Endothelial cell of umbilical vein (primary cell): ENCODE results near the gene GRIN3B. TPM values are rescaled to one million over a fixed set of nuclear protein-coding genes. Genes with fewer than 3 reads are reported as not detected.

ENCODE experiments used
- BruUV-seq: library from RNA; stranded (reverse); fragments of 400-500 nt; replicated peaks from 2 replicates; lab custom pipeline; 2021; lab: Mats Ljungman, UMichigan
- CTCF ChIA-PET: fragments of 300-600, 350-600 bp; sonication (Branson Sonifier 250); formaldehyde crosslinking; loops from one replicate; lab custom pipeline; 2021; ENCODE audit warnings: antibody characterized with exemption, inconsistent platforms; lab: Charles Lee
- POLR2A ChIA-PET: fragments of 300-600, 350-600 bp; sonication (Branson Sonifier 250); formaldehyde crosslinking; loops from one replicate; lab custom pipeline; 2021; ENCODE audit warnings: antibody characterized with exemption, inconsistent platforms; lab: Charles Lee
- DNase-seq: peaks from one replicate; pipeline ENCODE4 v3.0.0-alpha.2; 2011; ENCODE audit warnings: low read depth, low spot score
- FAIRE-seq: peaks from 2 replicates; lab custom pipeline; 2011; peaks lifted over from hg19 to GRCh38; lab: Jason Lieb, UNC
- H2AFZ ChIP-seq: 2 replicates; pipeline ENCODE4 v1.6.0; 2012; ENCODE audit warnings: low read depth, low read length, control low read depth, inconsistent platforms
- H3K27ac ChIP-seq: 2 replicates; pipeline ENCODE4 v1.5.1; 2011; ENCODE audit warnings: low read depth, mild to moderate bottlenecking, control low read depth, low read length, moderate library complexity; ENCODE audit not compliant: insufficient read depth
- H3K27me3 ChIP-seq, 2 experiments: 2 replicates each; pipeline versions ENCODE4 v1.6.0 to v1.6.1; 2011; ENCODE audit warnings: low read length in 2 of 2, mixed read lengths in 1 of 2; ENCODE audit not compliant: control insufficient read depth in 2 of 2, insufficient read depth in 2 of 2
- H3K36me3 ChIP-seq, 2 experiments: 2 replicates in 1 of 2; 3 replicates in 1 of 2; pipeline ENCODE4 v1.5.1; 2011; ENCODE audit warnings: low read length in 2 of 2, mild to moderate bottlenecking in 1 of 2, moderate library complexity in 1 of 2; ENCODE audit not compliant: control insufficient read depth in 2 of 2, insufficient read depth in 2 of 2; ENCODE audit errors: extremely low read depth in 1 of 2
- H3K4me1 ChIP-seq: 3 replicates; pipeline ENCODE4 v1.5.1; 2011; ENCODE audit warnings: mild to moderate bottlenecking, low read length; ENCODE audit not compliant: control insufficient read depth, insufficient read depth; ENCODE audit errors: extremely low read depth
- H3K4me2 ChIP-seq: 2 replicates; pipeline ENCODE4 v1.6.1; 2011; ENCODE audit warnings: low read length, control low read depth, mixed read lengths; ENCODE audit not compliant: insufficient read depth
- H3K4me3 ChIP-seq, 3 experiments: fragments of 200-600 bp in 1 of 3; sonication (generic), shearing (Covaris generic) in 1 of 3; replicated peaks in 1 of 3; 2 replicates each; pipeline ENCODE4 v1.5.1; 2011 to 2016; ENCODE audit warnings: control low read depth in 3 of 3, low read length in 3 of 3, mild to moderate bottlenecking in 2 of 3, inconsistent platforms in 1 of 3, low read depth in 1 of 3, moderate library complexity in 1 of 3; ENCODE audit not compliant: insufficient read depth in 1 of 3
- H3K79me2 ChIP-seq: 2 replicates; pipeline ENCODE4 v1.6.0; 2012; ENCODE audit warnings: low read length, inconsistent platforms; ENCODE audit not compliant: control insufficient read depth, insufficient read depth
- H3K9ac ChIP-seq: replicated peaks from 2 replicates; pipeline ENCODE3; 2011; ENCODE audit warnings: low read length, control low read depth; ENCODE audit not compliant: insufficient read depth; ENCODE audit errors: extremely low read depth
- H3K9me1 ChIP-seq: replicated peaks from 3 replicates; pipeline ENCODE4 v1.6.0; 2011; ENCODE audit warnings: mild to moderate bottlenecking, low read length; ENCODE audit not compliant: control insufficient read depth, insufficient read depth; ENCODE audit errors: extremely low read depth
- H3K9me3 ChIP-seq: replicated peaks from 2 replicates; pipeline ENCODE4 v1.5.1; 2012; ENCODE audit warnings: low read length, inconsistent platforms; ENCODE audit not compliant: control insufficient read depth, insufficient read depth
- H4K20me1 ChIP-seq: replicated peaks from 2 replicates; pipeline ENCODE3; 2011; ENCODE audit warnings: mild to moderate bottlenecking, low read length; ENCODE audit not compliant: control insufficient read depth, insufficient read depth; ENCODE audit errors: extremely low read depth
- CTCF ChIP-seq, 2 donors: IDR thresholded peaks; 1 replicate in 1 of 2; 2 replicates in 1 of 2; pipeline ENCODE4 v1.5.1; 2011; ENCODE audit warnings: low read length in 2 of 2, mild to moderate bottlenecking in 2 of 2, moderate library complexity in 2 of 2, control low read depth in 1 of 2, inconsistent platforms in 1 of 2, low read depth in 1 of 2; ENCODE audit not compliant: insufficient read depth in 1 of 2; ENCODE audit errors: extremely low read depth in 1 of 2
- EZH2 ChIP-seq: IDR thresholded peaks from 2 replicates; pipeline ENCODE4 v1.6.1; 2012; ENCODE audit warnings: borderline replicate concordance, low read depth, mild to moderate bottlenecking, moderate library complexity, low read length, inconsistent platforms; ENCODE audit not compliant: severe bottlenecking
- FOS ChIP-seq: IDR thresholded peaks from 2 replicates; pipeline ENCODE4 v1.6.1; 2011; ENCODE audit warnings: mild to moderate bottlenecking, low read length, moderate library complexity, borderline replicate concordance; ENCODE audit not compliant: insufficient read depth
- GATA2 ChIP-seq: IDR thresholded peaks from 2 replicates; pipeline ENCODE4 v1.7.0; 2011; ENCODE audit warnings: low read depth, mild to moderate bottlenecking, moderate library complexity, mixed read lengths, low read length; ENCODE audit not compliant: insufficient read length, insufficient read depth
- JUN ChIP-seq: IDR thresholded peaks from 2 replicates; pipeline ENCODE4 v1.6.1; 2011; ENCODE audit warnings: borderline replicate concordance, low read depth; ENCODE audit not compliant: insufficient read length, insufficient read depth
- MAX ChIP-seq: IDR thresholded peaks from 2 replicates; pipeline ENCODE4 v1.6.1; 2011; ENCODE audit not compliant: insufficient read depth, insufficient read length
- MYC ChIP-seq: IDR thresholded peaks from one replicate; pipeline ENCODE4 v1.6.1; 2011; ENCODE audit warnings: mild to moderate bottlenecking, low read depth, low read length
- POLR2A ChIP-seq: IDR thresholded peaks from 2 replicates; pipeline ENCODE4 v1.6.1; 2012; ENCODE audit warnings: low read depth, mild to moderate bottlenecking, control low read depth, low read length
- POLR2AphosphoS5 ChIP-seq: IDR thresholded peaks from 2 replicates; pipeline ENCODE4 v1.6.1; 2012; ENCODE audit warnings: low read depth, mild to moderate bottlenecking, control low read depth, low read length, moderate library complexity; ENCODE audit not compliant: insufficient read depth
- dilution Hi-C: fragments of 300-500 bp; cut with MboI; formaldehyde crosslinking; loops from one replicate; pipeline ENCODE4 v1.15.0; 2019; ENCODE audit warnings: low sequenced_read_pairs; ENCODE audit not compliant: extremely low pct_ligation_motif_present
- intact Hi-C: fragments of 100-400 bp; cut with micrococcal nuclease; formaldehyde crosslinking; loops from one replicate; pipeline ENCODE4 v1.10.0; 2022
- polyA plus RNA-seq, 4 experiments: library from polyadenylated mRNA; depleted of rRNA in 3 of 4; stranded (reverse) in 3 of 4; unstranded in 1 of 4; fragments of >200 nt; gene quantifications; 2 replicates each; pipeline versions ENCODE4 v1.2.1 to v1.2.3, GENCODE V29; 2011 to 2012; ENCODE audit warnings: missing spikeins in 1 of 4
- total RNA-seq: library from RNA; stranded (reverse); gene quantifications from 2 replicates; pipeline ENCODE4 v1.2.3, GENCODE V29; 2021

The GRIN3B gene
- total and polyA plus RNA-seq, 2 donors (not counting 3 experiments of a cell fraction or from before 2014, with no cell fraction given): 0.43 to 0.82 TPM

- no peak overlapping the region for H3K9ac ChIP-seq
- peaks cover 0 to 2% of the 10 kb centered on the region in 2 experiments for H3K36me3 ChIP-seq
- no peak overlapping the region for H3K4me3 ChIP-seq
- POLR2A ChIA-PET: interaction anchor here (0.5 kb wide), 1 partner anchor 864 kb away, joined by 7 read pairs; no protein-coding TSS in a partner anchor
- intact Hi-C loops (loop anchor here (5.0 kb wide), 1 partner anchor 246 kb away; the partner anchor contains the start of gene ATP5F1D), dilution Hi-C loops (no loop called here)
- no peak overlapping the region for H3K27ac ChIP-seq
- peak; percentile 41 for TF ChIP-seq JUN
- TF ChIP-seq FOS: no peak
- TF ChIP-seq MAX: no peak
- no peak for TF ChIP-seq MYC
- TF ChIP-seq EZH2: peak; percentile 72
- TF ChIP-seq GATA2: no peak
- TF ChIP-seq POLR2AphosphoS5: no peak
- no peak for TF ChIP-seq POLR2A
- no peak for TF ChIP-seq CTCF (IDR thresholded peaks at IDR 0.05; ENCODE audit: extremely low read depth in 1 of 2, insufficient read depth in 1 of 2, low read depth in 1 of 2, low read length in 2 of 2)
- FAIRE-seq (no peak), DNase-seq (peak; percentile 35)
- H3K9me3 ChIP-seq: no peaks in the 10 kb centered on the region
- no TSS peak for BruUV-seq
- H3K79me2 ChIP-seq: no peaks in the 10 kb centered on the region
- no peaks in the 10 kb centered on the region for H4K20me1 ChIP-seq
- H3K27me3 ChIP-seq: peaks cover 20 to 27% of the 10 kb centered on the region in 2 experiments
- no peaks in the 10 kb centered on the region for H3K4me1 ChIP-seq
- no peaks in the 10 kb centered on the region for H3K9me1 ChIP-seq
- H2AFZ ChIP-seq: no peak overlapping the region
- CTCF ChIA-PET: no interaction called here
- no peak overlapping the region for H3K4me2 ChIP-seq
Observed at GRCh38 chr19:996051-996838, 4.0 kb upstream of the GRIN3B start.
